OCI-LY1 (cell line): Measurements from ENCODE around the gene MDFIC.

Experiments
- H2AFZ ChIP-seq: fragments of 200-600 bp; sonication (generic), shearing (Covaris generic); 2 replicates; pipeline ENCODE4 v1.6.0; 2014; ENCODE audit warnings: antibody characterized with exemption, mild to moderate bottlenecking, low read length
- H3F3A ChIP-seq: fragments of 200-600 bp; sonication (generic), shearing (Covaris generic); 2 replicates; pipeline ENCODE4 v1.6.0; 2014; ENCODE audit warnings: mild to moderate bottlenecking, antibody characterized with exemption, low read length, moderate library complexity; ENCODE audit not compliant: insufficient read depth
- H3K27ac ChIP-seq: fragments of 200-600 bp; sonication (generic); 2 replicates; pipeline ENCODE4 v1.5.1; 2014; ENCODE audit warnings: low read length, mixed run types, mild to moderate bottlenecking, low read depth; ENCODE audit not compliant: poor library complexity, severe bottlenecking
- H3K27me3 ChIP-seq: fragments of 200-600 bp; sonication (generic); 2 replicates; pipeline ENCODE4 v1.6.0; 2014; ENCODE audit warnings: antibody characterized with exemption, mild to moderate bottlenecking, low read length, moderate library complexity; ENCODE audit not compliant: insufficient read depth
- H3K36me3 ChIP-seq: fragments of 200-600 bp; sonication (generic); 2 replicates; pipeline ENCODE4 v1.6.1; 2014; ENCODE audit warnings: mild to moderate bottlenecking, antibody characterized with exemption, low read length, moderate library complexity, mixed read lengths; ENCODE audit not compliant: insufficient read depth
- H3K4me1 ChIP-seq: fragments of 200-600 bp; sonication (generic); 2 replicates; pipeline ENCODE4 v1.5.1; 2014; ENCODE audit warnings: mild to moderate bottlenecking, low read length, moderate library complexity; ENCODE audit not compliant: insufficient read depth, severe bottlenecking
- H3K4me2 ChIP-seq: fragments of 200-600 bp; sonication (generic), shearing (Covaris generic); 2 replicates; pipeline ENCODE4 v1.6.1; 2014; ENCODE audit warnings: low read length
- H3K4me3 ChIP-seq: fragments of 200-600 bp; sonication (generic); 2 replicates; pipeline ENCODE4 v1.5.1; 2014; ENCODE audit warnings: low read length, low read depth, mild to moderate bottlenecking, mixed read lengths; ENCODE audit not compliant: poor library complexity, severe bottlenecking
- H3K79me2 ChIP-seq: fragments of 200-600 bp; shearing (Covaris generic); 2 replicates; pipeline ENCODE4 v1.6.1; 2016; ENCODE audit warnings: mixed run types, low read length, mixed read lengths; ENCODE audit not compliant: insufficient read depth
- H3K9ac ChIP-seq: fragments of 200-600 bp; sonication (generic), shearing (Covaris generic); 2 replicates; pipeline ENCODE4 v1.6.1; 2014; ENCODE audit warnings: mild to moderate bottlenecking, low read length, mixed read lengths
- H3K9me2 ChIP-seq: fragments of 200-600 bp; sonication (generic), shearing (Covaris generic); 2 replicates; pipeline ENCODE4 v1.6.1; 2014; ENCODE audit warnings: low read depth, mild to moderate bottlenecking, low read length, mixed read lengths
- H3K9me3 ChIP-seq: fragments of 200-600 bp; shearing (Covaris generic); 2 replicates; pipeline ENCODE4 v1.6.1; 2014; ENCODE audit warnings: low read length, mixed read lengths
- H4K20me1 ChIP-seq: fragments of 200-600 bp; sonication (generic), shearing (Covaris generic); 2 replicates; pipeline ENCODE4 v1.6.0; 2016; ENCODE audit warnings: mild to moderate bottlenecking, low read length; ENCODE audit not compliant: insufficient read depth
- EZH2 ChIP-seq: fragments of 200-600 bp; sonication (generic), shearing (Covaris generic); IDR thresholded peaks from 2 replicates; pipeline ENCODE4 v1.8.0; 2017; ENCODE audit warnings: borderline replicate concordance, mixed run types, mild to moderate bottlenecking, antibody characterized with exemption, low read length, moderate library complexity, mixed read lengths
- TF ChIP-seq, protein P1 (sequence below): fragments of 200-600 bp; sonication (generic), shearing (Covaris generic); IDR thresholded peaks from 2 replicates; pipeline ENCODE4 v1.5.1; 2017; ENCODE audit warnings: mild to moderate bottlenecking, antibody characterized with exemption, low read length, moderate library complexity, mixed read lengths

MDFIC gene

DNA sequence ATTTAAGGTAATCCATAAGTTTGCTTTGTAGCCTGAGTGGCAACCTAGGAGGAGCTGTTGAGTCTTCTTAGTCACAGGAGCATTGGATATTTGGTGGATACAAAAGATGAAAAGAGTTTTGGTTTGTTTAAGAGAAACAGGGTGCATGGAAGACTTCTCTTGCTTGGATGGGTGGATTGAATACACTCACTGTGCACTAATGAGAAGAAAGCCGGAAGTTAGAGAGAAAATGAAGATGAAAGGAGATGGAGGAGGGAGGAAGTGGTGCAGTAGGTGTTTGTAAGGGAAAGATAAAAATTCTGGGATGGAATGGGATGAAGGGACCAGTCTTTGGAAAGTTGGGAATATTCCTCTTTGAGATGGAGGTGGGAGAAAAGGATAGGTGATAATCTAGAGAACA, 7.7 kb downstream of the MDFIC start:
- no peak overlapping the region for H3K4me3 ChIP-seq
- no peaks in the 10 kb centered on the region for H3K79me2 ChIP-seq

DNA sequence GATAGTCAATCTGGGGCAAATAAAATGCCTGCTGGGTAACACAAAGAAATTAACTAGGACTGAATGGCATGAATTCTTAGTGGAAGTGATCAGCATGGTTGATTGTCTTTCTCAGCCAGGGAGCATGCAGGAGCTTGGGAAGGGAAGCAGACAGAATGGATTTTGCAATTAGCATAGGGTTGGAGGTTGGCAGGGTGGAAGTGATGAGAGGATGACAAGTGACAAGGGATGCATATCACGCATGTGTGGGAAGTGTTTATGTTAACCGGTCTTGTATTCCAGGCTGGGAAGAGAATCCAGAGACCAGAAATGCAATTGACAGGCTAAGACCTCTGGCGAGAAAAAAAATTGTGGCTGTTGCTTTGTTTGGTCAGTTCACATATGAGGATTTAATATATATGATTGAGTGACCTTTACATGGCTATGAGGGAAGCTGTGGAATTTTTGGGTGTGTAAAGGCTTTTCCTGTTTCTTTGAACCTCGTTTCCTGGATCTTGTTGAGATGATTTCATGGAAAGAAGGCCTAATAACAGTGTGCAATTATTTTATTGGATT, 8.3 kb downstream of the MDFIC start:
- no peak for TF ChIP-seq EZH2
- TF ChIP-seq, protein P1, sequence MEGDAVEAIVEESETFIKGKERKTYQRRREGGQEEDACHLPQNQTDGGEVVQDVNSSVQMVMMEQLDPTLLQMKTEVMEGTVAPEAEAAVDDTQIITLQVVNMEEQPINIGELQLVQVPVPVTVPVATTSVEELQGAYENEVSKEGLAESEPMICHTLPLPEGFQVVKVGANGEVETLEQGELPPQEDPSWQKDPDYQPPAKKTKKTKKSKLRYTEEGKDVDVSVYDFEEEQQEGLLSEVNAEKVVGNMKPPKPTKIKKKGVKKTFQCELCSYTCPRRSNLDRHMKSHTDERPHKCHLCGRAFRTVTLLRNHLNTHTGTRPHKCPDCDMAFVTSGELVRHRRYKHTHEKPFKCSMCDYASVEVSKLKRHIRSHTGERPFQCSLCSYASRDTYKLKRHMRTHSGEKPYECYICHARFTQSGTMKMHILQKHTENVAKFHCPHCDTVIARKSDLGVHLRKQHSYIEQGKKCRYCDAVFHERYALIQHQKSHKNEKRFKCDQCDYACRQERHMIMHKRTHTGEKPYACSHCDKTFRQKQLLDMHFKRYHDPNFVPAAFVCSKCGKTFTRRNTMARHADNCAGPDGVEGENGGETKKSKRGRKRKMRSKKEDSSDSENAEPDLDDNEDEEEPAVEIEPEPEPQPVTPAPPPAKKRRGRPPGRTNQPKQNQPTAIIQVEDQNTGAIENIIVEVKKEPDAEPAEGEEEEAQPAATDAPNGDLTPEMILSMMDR, result no peak
- Histone ChIP-seq H3K9me2 (0 out of 2 replicates have a peak, but pooled peaks cover 2% of the 10 kb centered on the region), H3K9me3 (no peaks in the 10 kb centered on the region), H3K4me1 (no peaks in the 10 kb centered on the region), H3K27ac (no peak overlapping the region), H4K20me1 (no peaks in the 10 kb centered on the region), H2AFZ (no peak overlapping the region), H3K27me3 (peaks cover 3% of the 10 kb centered on the region; the same call in 1 of the 2 replicates), H3K9ac (no peak overlapping the region), H3F3A (no peaks in the 10 kb centered on the region), H3K4me2 (no peak overlapping the region), H3K4me3 (no peak overlapping the region), H3K36me3 (no peaks in the 10 kb centered on the region), H3K79me2 (no peaks in the 10 kb centered on the region)

More for the DNA sequence above, 7.7 kb downstream of the MDFIC start:
- H3K4me2 ChIP-seq, result no peak overlapping the region
- 0 out of 2 replicates have a peak, but pooled peaks cover 2% of the 10 kb centered on the region for H3K9me2 ChIP-seq
- no peaks in the 10 kb centered on the region for H3K9me3 ChIP-seq
- no peak overlapping the region for H3K27ac ChIP-seq
- peaks cover 3% of the 10 kb centered on the region; the same call in 1 of the 2 replicates for H3K27me3 ChIP-seq
- TF ChIP-seq EZH2, result no peak
- H4K20me1 ChIP-seq, result no peaks in the 10 kb centered on the region
- H3K4me1 ChIP-seq, result no peaks in the 10 kb centered on the region
- H3F3A ChIP-seq, result no peaks in the 10 kb centered on the region
- H3K36me3 ChIP-seq, result no peaks in the 10 kb centered on the region
- no peak overlapping the region for H3K9ac ChIP-seq
- no peak overlapping the region for H2AFZ ChIP-seq

DNA sequence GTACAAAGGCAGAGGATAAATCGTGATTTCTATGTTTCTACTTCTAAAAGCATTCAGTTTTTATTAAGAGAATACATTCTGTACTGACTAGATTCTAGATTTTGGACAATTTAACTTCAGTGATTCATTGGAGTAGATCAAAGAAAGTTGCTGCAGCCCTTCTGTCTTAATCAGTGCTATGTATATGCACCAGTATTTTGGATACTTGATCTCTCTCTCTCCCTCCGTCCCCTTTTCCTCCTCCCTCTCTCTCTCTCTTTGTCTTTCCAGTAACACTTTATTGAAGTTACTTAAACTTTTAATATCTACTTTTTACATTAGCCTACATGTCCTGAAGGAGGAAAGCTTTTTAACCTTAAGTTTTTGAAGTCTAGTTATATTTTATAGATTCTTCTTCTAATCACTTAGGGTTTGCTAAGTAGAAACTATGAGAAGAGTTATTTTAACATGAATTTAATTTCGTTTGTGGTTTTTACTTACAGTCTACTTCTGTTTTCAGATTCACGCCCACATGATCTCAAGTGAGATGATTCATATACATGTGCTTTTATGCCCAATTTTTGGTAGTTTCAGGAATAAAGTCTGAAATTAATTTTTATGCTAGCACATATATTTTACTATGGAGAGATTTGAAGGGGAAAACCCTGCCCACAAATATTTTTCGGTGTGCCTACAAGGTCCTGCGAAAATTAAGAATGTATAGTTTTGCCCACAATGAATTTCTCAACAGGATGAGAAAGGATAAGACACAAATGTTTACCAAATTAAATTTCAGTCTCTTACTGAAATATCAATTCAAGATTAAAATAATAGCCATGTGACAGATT, 9.1 kb downstream of the MDFIC start:
- Histone ChIP-seq H3K36me3 (no peaks in the 10 kb centered on the region), H3K9me2 (0 out of 2 replicates have a peak, but pooled peaks cover 2% of the 10 kb centered on the region), H3K27me3 (no peaks in the 10 kb centered on the region), H3K9me3 (no peaks in the 10 kb centered on the region), H3K9ac (no peak overlapping the region), H3F3A (no peaks in the 10 kb centered on the region), H3K4me2 (no peak overlapping the region), H4K20me1 (no peaks in the 10 kb centered on the region), H3K27ac (no peak overlapping the region), H3K4me3 (no peak overlapping the region), H3K79me2 (no peaks in the 10 kb centered on the region), H3K4me1 (no peaks in the 10 kb centered on the region), H2AFZ (no peak overlapping the region)
- TF ChIP-seq EZH2, result no peak
- TF ChIP-seq, protein P1, result no peak
